CD4-positive, alpha-beta T cell treated with Interleukin-4 for 1 hour (primary cell): Measurements from ENCODE around the gene HMGCLL1.

Source experiments
- DNase-seq, 2 donors: peaks; one replicate each; pipeline ENCODE4 v3.0.0-alpha.2; 2020 to 2022

The HMGCLL1 gene

DNA sequence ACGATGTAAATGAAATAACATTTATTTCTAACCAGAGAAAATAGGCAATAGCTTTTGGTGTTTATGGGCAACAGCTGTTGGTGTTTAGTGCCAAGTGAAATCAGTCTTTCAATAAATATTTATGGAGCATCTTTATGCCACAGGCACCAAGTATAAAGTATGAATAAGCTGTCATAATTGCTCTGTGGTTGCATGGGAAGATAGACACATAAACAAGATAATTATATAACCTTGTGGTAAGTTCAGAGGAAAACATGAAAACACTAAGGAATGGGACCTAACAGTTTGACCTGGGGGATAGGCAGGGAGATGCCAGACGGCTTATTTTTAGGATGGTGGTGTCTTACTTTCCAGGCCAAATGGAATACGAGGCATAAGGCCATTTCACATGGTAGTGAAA lies 140.8 kb downstream of the HMGCLL1 start:
- no peak for DNase-seq

DNA sequence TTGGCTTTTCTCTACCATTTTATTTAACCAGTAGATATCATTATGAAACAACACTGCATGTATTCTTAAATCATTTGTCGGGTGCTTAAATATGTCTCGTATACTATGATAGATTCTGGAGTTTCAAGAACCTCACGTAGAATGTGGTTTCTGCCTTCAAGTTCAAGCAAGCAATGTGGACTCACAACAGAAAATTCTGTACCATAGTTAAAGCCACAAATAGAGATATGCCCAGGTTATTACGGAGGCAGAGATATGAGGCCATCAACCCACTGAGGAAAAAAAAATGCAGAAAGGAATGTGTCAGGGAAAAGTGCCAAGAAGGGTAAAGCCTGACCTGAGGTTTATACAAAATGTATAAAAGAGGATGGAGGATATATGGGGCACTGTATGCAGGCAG lies 141.9 kb downstream of the HMGCLL1 start:
- no peak for DNase-seq

DNA sequence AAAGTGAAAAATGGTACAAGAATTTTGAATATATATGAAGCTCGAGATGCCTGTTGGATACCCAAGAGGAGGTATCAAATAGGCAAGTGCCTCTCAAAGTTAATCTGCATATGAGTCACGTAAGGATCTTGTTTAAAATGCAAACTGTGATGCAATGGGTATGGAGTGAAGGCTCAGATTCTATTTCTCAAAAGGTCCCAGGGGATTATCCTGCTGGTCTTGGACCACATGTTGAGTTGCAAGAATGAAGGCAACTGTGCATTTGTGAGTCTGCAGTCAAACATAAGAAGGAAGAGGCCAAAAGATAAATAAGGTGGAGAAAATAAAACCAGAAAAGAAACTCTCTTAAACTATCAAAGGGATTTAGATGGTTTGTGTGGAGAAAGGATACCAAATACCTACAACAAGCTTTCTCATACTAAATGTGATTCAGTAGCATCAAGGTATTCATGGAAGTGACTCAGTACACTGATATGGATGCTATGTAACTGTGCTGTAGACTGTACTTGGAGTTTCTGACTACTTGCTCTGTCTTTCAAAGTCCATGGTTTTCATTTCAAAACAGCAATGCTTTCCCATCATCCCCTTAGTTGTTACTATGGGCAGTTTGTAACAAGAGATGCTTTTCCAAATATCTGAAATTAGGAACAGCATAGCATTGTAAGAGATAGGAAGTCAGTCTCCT lies 145.4 kb downstream of the HMGCLL1 start:
- DNase-seq: no peak

DNA sequence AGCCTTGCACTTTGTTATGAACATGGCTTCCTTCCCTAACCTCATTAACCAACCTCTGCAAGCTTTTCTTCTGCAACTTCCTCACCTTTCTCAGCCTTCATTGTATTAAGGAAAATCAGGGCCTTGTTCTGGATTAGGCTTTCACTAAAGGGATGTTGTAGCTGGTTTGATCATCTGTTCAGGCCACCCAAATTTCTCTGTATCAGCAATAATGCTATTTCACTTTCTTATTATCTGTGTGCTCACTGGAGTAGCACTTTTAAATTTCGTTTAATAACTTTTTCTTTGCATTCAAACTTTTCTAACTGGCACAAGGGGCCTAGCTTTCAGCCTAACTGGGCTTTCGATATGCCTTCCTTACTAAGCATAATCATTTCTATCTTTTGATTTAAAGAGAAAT lies 155.1 kb downstream of the HMGCLL1 start:
- DNase-seq: no peak

DNA sequence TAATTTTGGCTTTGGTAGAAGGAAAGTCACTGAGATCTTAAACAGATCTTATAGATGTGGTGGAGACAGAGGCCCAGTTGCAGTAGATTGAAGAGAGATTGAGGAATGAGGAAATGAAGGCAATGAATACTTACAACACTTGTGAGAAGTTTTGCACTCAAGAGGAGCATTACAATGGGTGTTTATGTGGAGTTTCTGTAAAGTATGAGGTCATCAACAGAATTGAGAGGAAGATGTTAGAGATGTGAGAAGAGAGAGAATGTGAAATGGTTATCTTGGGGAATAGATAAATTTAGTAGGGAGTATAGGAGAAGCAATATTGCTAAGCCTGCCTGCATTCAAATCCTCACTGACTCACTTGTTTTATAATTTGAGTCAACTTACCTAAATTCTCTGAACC lies 168.3 kb downstream of the HMGCLL1 start:
- DNase-seq: no peak

DNA sequence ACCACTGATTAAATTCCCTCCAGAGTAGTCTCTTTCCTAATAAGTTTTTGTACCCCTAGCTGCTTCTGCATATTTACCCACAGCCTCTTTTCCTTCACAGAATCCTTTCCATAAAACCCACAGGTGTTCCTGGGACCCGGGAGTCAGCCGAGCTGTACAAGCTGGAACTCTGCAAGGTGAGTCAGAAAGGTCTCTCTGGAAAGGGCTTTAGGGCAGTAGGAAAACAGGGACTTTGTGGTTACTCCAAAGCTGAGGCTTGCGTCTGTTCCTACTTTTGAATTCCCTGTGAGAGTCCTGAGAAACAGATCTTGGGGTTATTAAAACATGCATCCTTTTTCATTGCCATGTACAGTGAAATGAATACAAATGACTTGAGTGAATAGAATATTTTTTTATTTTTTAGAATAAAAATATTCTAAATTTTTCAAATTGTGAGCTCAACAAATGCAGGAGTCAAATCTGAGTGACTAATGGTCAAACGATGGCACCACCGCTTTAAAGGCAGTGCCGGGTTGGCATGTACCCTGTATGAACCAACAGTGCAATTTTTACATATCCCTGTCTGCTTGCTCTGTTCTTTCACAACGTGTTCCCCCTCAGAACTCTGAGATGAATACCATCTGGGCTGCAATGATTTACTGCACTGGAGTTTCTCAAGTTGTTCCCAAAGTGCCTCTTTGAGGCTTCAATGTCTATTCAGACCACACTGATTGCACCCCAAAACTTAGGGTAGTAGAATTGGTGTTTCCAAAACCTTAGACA lies 173.3 kb downstream of the HMGCLL1 start:
- DNase-seq: no peak

DNA sequence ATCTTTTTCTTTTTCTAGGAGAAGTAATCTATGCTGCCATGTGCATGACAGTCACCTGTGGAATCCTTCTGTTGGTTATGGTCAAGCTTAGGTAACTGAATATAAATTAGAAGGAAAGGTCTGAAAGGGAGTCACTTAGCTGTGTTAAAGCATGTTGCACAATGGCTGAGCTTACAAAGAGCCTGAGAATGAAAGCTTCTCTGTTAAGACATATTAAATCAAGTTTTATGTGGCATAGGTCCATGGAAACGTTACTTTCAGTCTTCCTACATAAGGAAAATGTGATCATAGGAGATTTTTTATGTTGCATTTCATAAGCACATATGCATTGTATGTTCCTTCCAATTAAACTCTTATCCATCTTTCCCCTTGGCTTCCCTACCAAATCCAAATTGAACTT lies 179.6 kb downstream of the HMGCLL1 start:
- no peak for DNase-seq

DNA sequence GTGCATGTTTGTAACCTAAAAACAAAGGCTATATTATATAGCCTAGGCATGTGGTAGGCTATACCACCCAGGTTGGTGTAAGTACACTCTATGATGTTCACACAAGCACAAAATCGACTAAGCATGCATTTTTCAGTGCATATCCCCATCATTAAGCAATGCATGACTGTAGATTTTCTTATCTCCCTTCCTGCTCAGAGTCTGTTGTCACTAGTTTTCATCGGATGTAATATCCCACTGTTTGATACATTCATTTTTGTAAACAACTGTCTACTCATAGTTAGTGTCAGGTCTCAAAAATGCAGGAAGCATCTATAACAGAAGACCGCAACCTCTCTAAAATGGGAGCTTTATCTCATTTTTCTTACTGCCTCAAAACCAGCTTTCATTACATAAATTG lies 181.0 kb downstream of the HMGCLL1 start:
- no peak for DNase-seq

DNA sequence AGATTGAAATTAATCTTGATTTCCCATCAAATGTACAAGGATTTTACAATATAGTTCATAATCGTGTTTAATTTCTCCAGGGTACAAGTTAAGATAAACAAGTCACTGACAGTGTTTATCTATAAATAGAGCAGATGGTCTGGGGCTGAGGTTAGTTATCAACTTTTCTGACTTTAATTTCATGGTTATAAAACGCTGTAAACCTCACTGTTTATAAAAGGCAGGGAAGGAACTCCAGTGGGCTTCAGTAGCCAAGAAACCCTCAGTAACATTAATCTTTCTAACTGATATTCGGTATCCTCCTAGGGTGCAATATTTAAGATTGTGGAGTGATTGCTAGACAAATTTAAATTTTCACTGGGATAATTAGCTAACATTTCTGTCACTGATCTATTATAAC lies 183.1 kb downstream of the HMGCLL1 start:
- no peak for DNase-seq

DNA sequence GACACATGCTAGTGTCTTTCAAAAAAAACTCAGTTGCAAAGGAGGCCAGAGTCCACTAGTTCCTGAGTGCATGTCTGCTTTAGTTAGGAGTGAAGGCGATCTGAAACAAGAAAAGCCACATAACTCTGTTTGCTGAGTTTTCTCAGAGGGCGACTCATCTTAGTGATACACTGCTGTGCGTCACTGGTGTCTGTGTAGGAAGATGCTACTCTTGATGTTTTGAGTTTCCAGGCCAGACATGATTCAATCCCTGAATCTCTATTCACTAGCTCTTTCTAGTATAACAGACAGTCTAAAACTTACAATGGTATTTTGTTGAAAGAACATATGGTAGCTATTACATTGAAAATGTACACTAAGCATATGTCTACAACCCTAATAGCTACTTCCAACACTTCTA lies 190.8 kb downstream of the HMGCLL1 start:
- DNase-seq: no peak
